Natural killer cell (primary cell): ENCODE data around the gene PRXL2A. TPM values are rescaled to one million over a fixed set of nuclear protein-coding genes. Genes with fewer than 3 reads are reported as not detected.

Experiments used
- ATAC-seq, 3 donors: fragments of 150-1000 bp in 2 of 3; fragments of 200-7000 bp in 1 of 3; cut with Tn5 transposase; 1 replicate in 1 of 3; 2 replicates in 2 of 3; pipeline ENCODE4 v1.10.0; 2021; ENCODE audit warnings: mild to moderate bottlenecking in 2 of 3, moderate library complexity in 2 of 3
- DNase-seq, 2 donors: peaks; one replicate each; pipeline versions ENCODE4 v3.0.0 to v3.0.0-alpha.2; 2013 to 2021; ENCODE audit warnings: mixed read lengths in 1 of 2
- H3K27ac ChIP-seq: one replicate; pipeline ENCODE4 v1.5.1; 2013; ENCODE audit warnings: mild to moderate bottlenecking, low read length
- H3K27me3 ChIP-seq: one replicate; pipeline ENCODE4 v1.6.1; 2013; ENCODE audit warnings: low read length; ENCODE audit not compliant: control insufficient read depth, insufficient read depth
- H3K36me3 ChIP-seq: one replicate; pipeline ENCODE4 v1.6.1; 2013; ENCODE audit warnings: low read length; ENCODE audit not compliant: control insufficient read depth, insufficient read depth
- H3K4me1 ChIP-seq: one replicate; pipeline ENCODE4 v1.6.1; 2013; ENCODE audit warnings: low read length; ENCODE audit not compliant: control insufficient read depth, insufficient read depth
- H3K4me3 ChIP-seq: one replicate; pipeline ENCODE4 v1.5.1; 2013; ENCODE audit warnings: low read length
- H3K9me3 ChIP-seq: one replicate; pipeline ENCODE4 v1.6.1; 2013; ENCODE audit warnings: low read length; ENCODE audit not compliant: control insufficient read depth, insufficient read depth
- H3K27ac Mint-ChIP-seq, 2 donors: one replicate each; pipeline ENCODE4 v1.8.0; 2022; ENCODE audit warnings: mild to moderate bottlenecking in 2 of 2, mixed read lengths in 2 of 2, moderate library complexity in 1 of 2
- H3K27me3 Mint-ChIP-seq, 2 donors: one replicate each; pipeline ENCODE4 v1.8.0; 2022; ENCODE audit warnings: low read depth in 2 of 2, mixed read lengths in 2 of 2
- H3K36me3 Mint-ChIP-seq: one replicate; pipeline ENCODE4 v1.8.0; 2022; ENCODE audit warnings: mixed read lengths
- H3K4me1 Mint-ChIP-seq, 2 donors: one replicate each; pipeline ENCODE4 v1.8.0; 2022; ENCODE audit warnings: mixed read lengths in 2 of 2
- H3K4me3 Mint-ChIP-seq: one replicate; pipeline ENCODE4 v1.8.0; 2022; ENCODE audit warnings: mild to moderate bottlenecking, moderate library complexity, mixed read lengths
- H3K9me3 Mint-ChIP-seq, 2 donors: one replicate each; pipeline ENCODE4 v1.8.0; 2022; ENCODE audit warnings: mixed read lengths in 2 of 2
- WGBS: methylation state at CpG from one replicate; pipeline ENCODE4 v1.1.7; 2013; ENCODE audit warnings: missing lambda C conversion rate; ENCODE audit not compliant: insufficient coverage; 5-methylcytosine and 5-hydroxymethylcytosine counted together
- intact Hi-C: fragments of 100-400 bp; cut with micrococcal nuclease; formaldehyde crosslinking; loops from one replicate; pipeline ENCODE4 v1.14.2; 2022
- total RNA-seq, 4 donors: library from RNA; stranded (reverse); fragments of 120-200 nt in 1 of 4; gene quantifications; one replicate each; pipeline versions ENCODE4 v1.2.3 to v1.2.4, GENCODE V29; 2013 to 2022
- TF ChIP-seq, protein P1 (sequence below): fragments of 200-600 bp; IDR thresholded peaks from one replicate; pipeline ENCODE4 v1.8.0; 2022; ENCODE audit warnings: antibody characterized with exemption

The PRXL2A gene
- total RNA-seq, 3 donors from 2014 or later (not counting 1 experiment from before 2014, with no cell fraction given) = 1.3 to 1.8 (median 1.4) TPM

DNA sequence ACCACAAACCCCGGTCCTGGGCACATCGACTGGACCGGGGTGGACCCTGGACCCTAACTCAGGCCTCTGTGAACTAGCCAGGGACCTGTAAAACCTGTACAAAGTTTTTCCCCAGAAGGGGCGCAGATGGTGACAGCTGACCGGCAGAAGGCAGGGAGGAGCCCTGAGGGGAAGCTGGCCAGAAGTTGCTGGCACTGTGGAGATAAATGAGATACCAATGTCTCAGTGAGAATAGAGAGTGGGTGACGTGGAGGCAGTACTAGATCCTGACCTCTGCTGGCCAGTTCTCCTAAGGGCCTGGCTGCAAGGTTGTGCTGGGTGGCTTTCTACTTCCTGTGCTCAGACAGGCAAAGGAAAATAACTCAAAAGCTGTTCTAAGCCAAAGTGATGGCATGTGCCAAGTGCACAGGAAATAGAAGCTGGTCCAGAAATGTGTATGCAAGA is 35.2 kb downstream of the PRXL2A start:
- H3K27ac ChIP-seq = no peak overlapping the region
- 64% methylated on average over 6 of the region's 6 CpGs for WGBS
- no peaks in the 10 kb centered on the region for H3K9me3 Mint-ChIP-seq
- ATAC-seq = peak in 1 of 3 donors; percentile 32
- no peaks in the 10 kb centered on the region for H3K9me3 ChIP-seq
- no peak overlapping the region for H3K4me3 Mint-ChIP-seq
- H3K4me3 ChIP-seq = no peak overlapping the region
- H3K4me1 Mint-ChIP-seq = peaks cover 22 to 31% of the 10 kb centered on the region in 2 donors
- TF ChIP-seq, protein P1, sequence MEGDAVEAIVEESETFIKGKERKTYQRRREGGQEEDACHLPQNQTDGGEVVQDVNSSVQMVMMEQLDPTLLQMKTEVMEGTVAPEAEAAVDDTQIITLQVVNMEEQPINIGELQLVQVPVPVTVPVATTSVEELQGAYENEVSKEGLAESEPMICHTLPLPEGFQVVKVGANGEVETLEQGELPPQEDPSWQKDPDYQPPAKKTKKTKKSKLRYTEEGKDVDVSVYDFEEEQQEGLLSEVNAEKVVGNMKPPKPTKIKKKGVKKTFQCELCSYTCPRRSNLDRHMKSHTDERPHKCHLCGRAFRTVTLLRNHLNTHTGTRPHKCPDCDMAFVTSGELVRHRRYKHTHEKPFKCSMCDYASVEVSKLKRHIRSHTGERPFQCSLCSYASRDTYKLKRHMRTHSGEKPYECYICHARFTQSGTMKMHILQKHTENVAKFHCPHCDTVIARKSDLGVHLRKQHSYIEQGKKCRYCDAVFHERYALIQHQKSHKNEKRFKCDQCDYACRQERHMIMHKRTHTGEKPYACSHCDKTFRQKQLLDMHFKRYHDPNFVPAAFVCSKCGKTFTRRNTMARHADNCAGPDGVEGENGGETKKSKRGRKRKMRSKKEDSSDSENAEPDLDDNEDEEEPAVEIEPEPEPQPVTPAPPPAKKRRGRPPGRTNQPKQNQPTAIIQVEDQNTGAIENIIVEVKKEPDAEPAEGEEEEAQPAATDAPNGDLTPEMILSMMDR = no peak
- H3K36me3 ChIP-seq = no peaks in the 10 kb centered on the region
- intact Hi-C loops = no loop called here
- peaks cover 17% of the 10 kb centered on the region for H3K4me1 ChIP-seq
- H3K27me3 Mint-ChIP-seq = peaks cover 0 to 3% of the 10 kb centered on the region in 2 donors
- no peaks in the 10 kb centered on the region for H3K27me3 ChIP-seq
- no peak overlapping the region for H3K27ac Mint-ChIP-seq
- no peaks in the 10 kb centered on the region for H3K36me3 Mint-ChIP-seq
- peak in 1 of 2 donors; percentile 51 for DNase-seq

DNA sequence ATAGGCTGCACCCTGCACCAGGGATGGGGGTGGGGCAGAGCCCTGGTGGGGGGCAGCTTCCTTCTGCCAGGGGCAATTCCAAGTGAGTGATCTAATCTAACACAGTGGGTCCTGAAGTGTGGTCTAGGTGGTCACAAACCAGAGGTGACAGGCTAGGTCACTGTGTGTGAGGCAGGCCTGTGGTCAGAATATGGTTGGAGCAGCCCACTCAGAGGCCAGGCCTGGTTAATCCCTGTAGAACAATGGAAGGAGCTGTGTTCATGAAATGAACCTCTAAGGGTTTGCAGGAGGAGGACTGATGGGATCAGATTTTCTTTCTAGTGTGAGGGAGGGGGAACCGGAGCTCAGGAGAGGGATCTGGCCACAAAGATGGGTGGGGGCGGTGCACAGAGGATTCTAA is 35.8 kb downstream of the PRXL2A start:
- peaks cover 22 to 31% of the 10 kb centered on the region in 2 donors for H3K4me1 Mint-ChIP-seq
- no peaks in the 10 kb centered on the region for H3K9me3 Mint-ChIP-seq
- H3K27me3 Mint-ChIP-seq = no peaks in the 10 kb centered on the region
- ATAC-seq = no peak
- no peaks in the 10 kb centered on the region for H3K36me3 Mint-ChIP-seq
- peak overlapping the region in 1 of 2 donors; percentile 59 for H3K27ac Mint-ChIP-seq
- no peak overlapping the region for H3K4me3 ChIP-seq
- no peaks in the 10 kb centered on the region for H3K27me3 ChIP-seq
- no peaks in the 10 kb centered on the region for H3K9me3 ChIP-seq
- H3K27ac ChIP-seq = no peak overlapping the region
- H3K4me3 Mint-ChIP-seq = no peak overlapping the region
- TF ChIP-seq, protein P1 = no peak
- 91% methylated on average over 2 of the region's 2 CpGs for WGBS
- H3K36me3 ChIP-seq = no peaks in the 10 kb centered on the region
- intact Hi-C loops = loop anchor here (1.0 kb wide), 1 partner anchor 61 kb away; no protein-coding TSS in a partner anchor
- H3K4me1 ChIP-seq = peaks cover 17% of the 10 kb centered on the region
- DNase-seq = no peak

DNA sequence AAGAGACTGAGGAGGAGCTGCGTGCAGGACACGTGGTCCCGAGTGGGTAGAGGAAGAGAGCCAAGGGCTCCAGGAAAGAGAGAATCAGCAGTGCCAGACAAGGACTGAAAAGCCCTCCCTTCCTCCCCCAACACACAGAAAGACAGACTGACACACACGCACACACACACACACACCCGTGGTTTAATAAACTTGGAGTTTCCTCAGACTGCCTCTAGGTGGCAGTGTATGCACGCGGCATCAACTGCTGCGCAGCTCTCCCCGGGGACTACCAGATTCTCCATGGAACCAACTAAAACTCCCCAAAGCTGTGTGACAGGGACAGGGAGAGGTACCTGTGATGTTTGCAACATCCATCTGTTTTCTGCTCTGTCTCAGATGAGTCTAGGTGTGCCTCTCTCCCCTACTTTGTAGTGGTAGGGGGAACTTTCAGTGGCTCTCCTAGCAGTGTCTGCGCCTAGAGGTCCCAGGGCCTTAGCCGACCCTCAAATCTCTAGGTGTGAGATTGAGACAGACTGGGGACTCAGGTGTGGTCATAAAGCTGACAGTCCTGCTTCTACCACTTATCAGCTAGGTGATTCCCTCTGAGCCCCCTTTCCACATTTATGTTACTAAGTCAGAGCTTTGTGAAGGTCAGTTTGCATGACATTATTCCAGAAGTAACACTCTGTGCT is 36.4 kb downstream of the PRXL2A start:
- no peak overlapping the region for H3K27ac ChIP-seq
- H3K36me3 Mint-ChIP-seq = no peaks in the 10 kb centered on the region
- peak; percentile 55 to 88 for DNase-seq
- H3K4me1 ChIP-seq = peaks cover 17% of the 10 kb centered on the region
- WGBS = 16% methylated on average over 11 of the region's 11 CpGs
- H3K9me3 ChIP-seq = no peaks in the 10 kb centered on the region
- ATAC-seq = peak; percentile 91 to 97 (median 97)
- H3K4me3 ChIP-seq = no peak overlapping the region
- peaks cover 22 to 31% of the 10 kb centered on the region in 2 donors for H3K4me1 Mint-ChIP-seq
- no peaks in the 10 kb centered on the region for H3K27me3 ChIP-seq
- no peak overlapping the region for H3K4me3 Mint-ChIP-seq
- H3K9me3 Mint-ChIP-seq = no peaks in the 10 kb centered on the region
- H3K36me3 ChIP-seq = no peaks in the 10 kb centered on the region
- TF ChIP-seq, protein P1 = peak; percentile 74
- H3K27ac Mint-ChIP-seq = peak overlapping the region in 1 of 2 donors; percentile 59
- no peaks in the 10 kb centered on the region for H3K27me3 Mint-ChIP-seq
- intact Hi-C loops = loop anchor here (1.0 kb wide), 1 partner anchor 61 kb away; no protein-coding TSS in a partner anchor
